Measurements from ENCODE around the gene CR1. TPM values are rescaled to one million over a fixed set of nuclear protein-coding genes. Genes with fewer than 3 reads are reported as not detected.
A peak's percentile ranks its signal among the peaks of the same experiment; 100 is the strongest.
"Not testable (repeated sequence)": the region's sequence is repeated elsewhere in the genome, so short reads cannot be mapped to it uniquely, and the experiment has no call there.

Gene CR1
- total RNA-seq, 1 donor from 2014 or later = 0.09 TPM

GRCh38 chr1:207619871-207620542 is 124.0 kb downstream of the CR1 start:
- no peak overlapping the region for H3K27ac Mint-ChIP-seq (ENCODE audit: unreplicated experiment)
- Histone ChIP-seq H2AFZ (ENCODE audit: low read depth, low read length) (no peak overlapping the region), H3K4me3 (ENCODE audit: insufficient read depth, low read depth, low read length) (no peak overlapping the region), H4K20me1 (ENCODE audit: insufficient read depth, low read length) (no peaks in the 10 kb centered on the region), H3K79me2 (ENCODE audit: insufficient read depth, low read length) (no peaks in the 10 kb centered on the region), H3K9ac (ENCODE audit: low read length) (no peak overlapping the region), H3K27me3 (ENCODE audit: insufficient read depth, low read length) (peaks cover 2% of the 10 kb centered on the region), H3K4me2 (ENCODE audit: low read length) (no peak overlapping the region), H3K36me3 (ENCODE audit: insufficient read depth, low read length) (no peaks in the 10 kb centered on the region), H3K9me3 (ENCODE audit: insufficient read depth, low read depth, low read length) (no peaks in the 10 kb centered on the region), H3K27ac (ENCODE audit: low read depth, low read length) (no peak overlapping the region), H3K4me1 (ENCODE audit: insufficient read depth, low read length) (no peaks in the 10 kb centered on the region)
- no peaks in the 10 kb centered on the region for H3K36me3 Mint-ChIP-seq (ENCODE audit: low read depth, unreplicated experiment)
- H3K4me3 Mint-ChIP-seq (ENCODE audit: unreplicated experiment) = no peak overlapping the region
- DNase-seq (ENCODE audit: low read depth) = peak; percentile 6
- FAIRE-seq = peak; percentile 37
- H3K9me3 Mint-ChIP-seq (ENCODE audit: unreplicated experiment) = no peaks in the 10 kb centered on the region
- peak; percentile 73 for TF ChIP-seq CTCF (IDR thresholded peaks at IDR 0.05; ENCODE audit: insufficient read depth, low read depth, low read length)
- no peak for TF ChIP-seq EZH2 (IDR thresholded peaks at IDR 0.05; ENCODE audit: insufficient read depth, low read length)
- no peaks in the 10 kb centered on the region for H3K4me1 Mint-ChIP-seq (ENCODE audit: low read depth, unreplicated experiment)
- peaks cover 3% of the 10 kb centered on the region for H3K27me3 Mint-ChIP-seq (ENCODE audit: low read depth, unreplicated experiment)

- H3K9me3 Mint-ChIP-seq (ENCODE audit: unreplicated experiment) = no peaks in the 10 kb centered on the region
- FAIRE-seq (no peak), DNase-seq (ENCODE audit: low read depth) (no peak)
- no peak overlapping the region for H3K4me3 Mint-ChIP-seq (ENCODE audit: unreplicated experiment)
- H3K79me2 ChIP-seq (ENCODE audit: insufficient read depth, low read length) = no peaks in the 10 kb centered on the region
- no peaks in the 10 kb centered on the region for H3K4me1 Mint-ChIP-seq (ENCODE audit: low read depth, unreplicated experiment)
- no peaks in the 10 kb centered on the region for H3K36me3 ChIP-seq (ENCODE audit: insufficient read depth, low read length)
- H3K27me3 Mint-ChIP-seq (ENCODE audit: low read depth, unreplicated experiment) = peaks cover 3% of the 10 kb centered on the region
- H3K36me3 Mint-ChIP-seq (ENCODE audit: low read depth, unreplicated experiment) = no peaks in the 10 kb centered on the region
- H2AFZ ChIP-seq (ENCODE audit: low read depth, low read length) = no peak overlapping the region
- H3K4me1 ChIP-seq (ENCODE audit: insufficient read depth, low read length) = no peaks in the 10 kb centered on the region
- no peak overlapping the region for H3K27ac ChIP-seq (ENCODE audit: low read depth, low read length)
- H3K4me2 ChIP-seq (ENCODE audit: low read length) = no peak overlapping the region
- no peak overlapping the region for H3K4me3 ChIP-seq (ENCODE audit: insufficient read depth, low read depth, low read length)
- no peaks in the 10 kb centered on the region for H4K20me1 ChIP-seq (ENCODE audit: insufficient read depth, low read length)
- no peak for TF ChIP-seq CTCF (IDR thresholded peaks at IDR 0.05; ENCODE audit: insufficient read depth, low read depth, low read length)
- TF ChIP-seq EZH2 (IDR thresholded peaks at IDR 0.05; ENCODE audit: insufficient read depth, low read length) = no peak
- H3K9me3 ChIP-seq (ENCODE audit: insufficient read depth, low read depth, low read length) = no peaks in the 10 kb centered on the region
- H3K27ac Mint-ChIP-seq (ENCODE audit: unreplicated experiment) = no peak overlapping the region
- H3K9ac ChIP-seq (ENCODE audit: low read length) = no peak overlapping the region
- H3K27me3 ChIP-seq (ENCODE audit: insufficient read depth, low read length) = peaks cover 2% of the 10 kb centered on the region
These were observed 124.6 kb downstream of the CR1 start for GRCh38 chr1:207620543-207620893.

GRCh38 chr1:207625504-207626071 is 129.6 kb downstream of the CR1 start:
- not testable (repeated sequence) for H3K4me1 Mint-ChIP-seq (ENCODE audit: low read depth, unreplicated experiment); H3K9me3 Mint-ChIP-seq (ENCODE audit: unreplicated experiment); H3K27me3 ChIP-seq (ENCODE audit: insufficient read depth, low read length); H3K4me3 Mint-ChIP-seq (ENCODE audit: unreplicated experiment); H2AFZ ChIP-seq (ENCODE audit: low read depth, low read length); H3K4me3 ChIP-seq (ENCODE audit: insufficient read depth, low read depth, low read length); H4K20me1 ChIP-seq (ENCODE audit: insufficient read depth, low read length); H3K27ac Mint-ChIP-seq (ENCODE audit: unreplicated experiment); DNase-seq (ENCODE audit: low read depth); H3K36me3 ChIP-seq (ENCODE audit: insufficient read depth, low read length); H3K27me3 Mint-ChIP-seq (ENCODE audit: low read depth, unreplicated experiment); H3K79me2 ChIP-seq (ENCODE audit: insufficient read depth, low read length); H3K9me3 ChIP-seq (ENCODE audit: insufficient read depth, low read depth, low read length); H3K9ac ChIP-seq (ENCODE audit: low read length); H3K27ac ChIP-seq (ENCODE audit: low read depth, low read length); H3K4me1 ChIP-seq (ENCODE audit: insufficient read depth, low read length); H3K36me3 Mint-ChIP-seq (ENCODE audit: low read depth, unreplicated experiment)
- peak overlapping the region; percentile 22 for H3K4me2 ChIP-seq (ENCODE audit: low read length)
- peak; percentile 13 for FAIRE-seq
